ENCODE measurements around the gene LPIN1. TPM values are rescaled to one million over a fixed set of nuclear protein-coding genes. Genes with fewer than 3 reads are reported as not detected.

LPIN1 gene
- total and polyA plus RNA-seq, 10 donors: 12.3 to 55.7 (median 34.8) TPM

DNA sequence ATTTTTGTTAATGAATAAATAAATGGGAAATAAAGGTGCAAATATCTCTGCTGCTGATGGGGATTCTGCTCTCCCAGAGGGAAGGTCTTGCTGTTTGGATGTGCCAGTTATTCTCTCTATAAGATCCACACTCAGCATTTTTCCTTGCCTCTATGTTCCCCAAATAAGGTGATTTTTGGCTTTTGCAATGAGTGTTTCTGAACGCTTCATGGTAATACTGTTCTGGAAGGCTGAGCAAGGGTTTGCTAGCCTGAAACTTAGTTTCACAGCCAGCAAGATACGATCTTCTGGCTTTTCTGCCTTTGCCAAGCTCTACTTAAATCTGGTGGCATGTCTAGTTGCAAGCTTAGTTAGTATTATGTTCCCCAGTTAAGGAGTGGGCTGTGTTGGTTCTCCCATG, 114.6 kb downstream of the LPIN1 start:
- no peak overlapping the region for H3K4me3 ChIP-seq
- no peak for TF ChIP-seq POLR2AphosphoS5 (IDR thresholded peaks at IDR 0.05)
- TF ChIP-seq, protein P1, sequence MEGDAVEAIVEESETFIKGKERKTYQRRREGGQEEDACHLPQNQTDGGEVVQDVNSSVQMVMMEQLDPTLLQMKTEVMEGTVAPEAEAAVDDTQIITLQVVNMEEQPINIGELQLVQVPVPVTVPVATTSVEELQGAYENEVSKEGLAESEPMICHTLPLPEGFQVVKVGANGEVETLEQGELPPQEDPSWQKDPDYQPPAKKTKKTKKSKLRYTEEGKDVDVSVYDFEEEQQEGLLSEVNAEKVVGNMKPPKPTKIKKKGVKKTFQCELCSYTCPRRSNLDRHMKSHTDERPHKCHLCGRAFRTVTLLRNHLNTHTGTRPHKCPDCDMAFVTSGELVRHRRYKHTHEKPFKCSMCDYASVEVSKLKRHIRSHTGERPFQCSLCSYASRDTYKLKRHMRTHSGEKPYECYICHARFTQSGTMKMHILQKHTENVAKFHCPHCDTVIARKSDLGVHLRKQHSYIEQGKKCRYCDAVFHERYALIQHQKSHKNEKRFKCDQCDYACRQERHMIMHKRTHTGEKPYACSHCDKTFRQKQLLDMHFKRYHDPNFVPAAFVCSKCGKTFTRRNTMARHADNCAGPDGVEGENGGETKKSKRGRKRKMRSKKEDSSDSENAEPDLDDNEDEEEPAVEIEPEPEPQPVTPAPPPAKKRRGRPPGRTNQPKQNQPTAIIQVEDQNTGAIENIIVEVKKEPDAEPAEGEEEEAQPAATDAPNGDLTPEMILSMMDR (IDR thresholded peaks at IDR 0.05 in 8 of 11, conservative IDR thresholded peaks at IDR 0.05 in 3 of 11): no peak
- TF ChIP-seq POLR2A (IDR thresholded peaks at IDR 0.05): no peak
- intact Hi-C loops (cut with DNase I; ENCODE audit: low total_unique reads): no loop called here
- H3K9me3 ChIP-seq: peaks cover 0 to 22% (median 10%) of the 10 kb centered on the region in 8 donors
- no peak for DNase-seq
- no peaks in the 10 kb centered on the region for H3K27me3 ChIP-seq (replicated peaks in 1 of 7)
- H3K27ac ChIP-seq: no peak overlapping the region
- H3K36me3 ChIP-seq: no peaks in the 10 kb centered on the region
- WGBS, 5 donors: 57 to 76% (median 66%) methylated on average over 2 of the region's 2 CpGs
- peaks cover 9 to 66% (median 37%) of the 10 kb centered on the region in 6 donors for H3K4me1 ChIP-seq

DNA sequence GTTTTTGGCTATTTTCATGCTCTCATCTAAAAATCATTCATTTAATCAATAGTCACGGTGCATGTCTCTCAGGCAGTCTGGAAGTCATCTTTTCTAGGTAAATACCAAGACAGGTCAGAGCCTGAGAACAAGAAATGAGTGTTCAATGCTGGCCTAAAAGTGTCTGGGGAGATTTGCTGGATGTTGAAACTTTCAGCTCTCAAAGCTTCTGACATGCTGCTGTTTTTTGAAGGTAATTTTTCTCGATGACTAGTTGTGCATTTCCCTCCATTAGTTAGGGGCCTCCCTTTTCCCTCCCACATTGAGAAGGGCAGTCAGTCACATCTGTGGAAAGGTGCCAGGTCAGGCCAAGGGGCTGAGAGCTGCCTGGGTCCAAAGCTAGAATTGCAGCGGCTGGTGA, 115.6 kb downstream of the LPIN1 start:
- peak; percentile 16 for DNase-seq
- no peaks in the 10 kb centered on the region for H3K36me3 ChIP-seq
- intact Hi-C loops (cut with DNase I; ENCODE audit: low total_unique reads): no loop called here

DNA sequence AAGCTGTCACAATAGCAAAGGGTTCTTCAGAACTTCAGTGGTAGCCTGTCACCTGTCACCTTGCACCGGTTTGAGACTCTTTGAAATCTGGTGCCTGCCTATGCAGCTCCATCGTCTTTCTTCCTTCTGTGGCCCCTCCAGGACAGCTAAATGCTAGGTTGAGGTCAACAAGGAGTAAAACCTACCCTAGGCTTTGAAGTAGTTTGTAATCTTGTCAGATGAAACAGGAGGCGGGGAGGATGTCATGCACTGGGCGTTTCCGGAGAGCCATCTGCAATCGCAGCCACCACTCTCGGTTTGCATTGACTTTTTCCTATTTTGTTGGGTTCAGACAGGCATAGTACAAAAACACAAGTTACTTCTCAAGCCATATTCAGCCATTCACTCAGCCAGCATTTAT, 116.7 kb downstream of the LPIN1 start:
- TF ChIP-seq, protein P1 (IDR thresholded peaks at IDR 0.05 in 8 of 11, conservative IDR thresholded peaks at IDR 0.05 in 3 of 11): no peak
- TF ChIP-seq POLR2AphosphoS5 (IDR thresholded peaks at IDR 0.05) (no peak), POLR2A (IDR thresholded peaks at IDR 0.05) (no peak)
- peak overlapping the region in 2 of 8 donors; percentile 35 to 42 for H3K27ac ChIP-seq
- 45 to 59% (median 52%) methylated on average over 7 of the region's 7 CpGs for WGBS, 5 donors
- H3K9me3 ChIP-seq: peaks cover 0 to 21% (median 10%) of the 10 kb centered on the region in 8 donors
- peaks cover 9 to 63% (median 34%) of the 10 kb centered on the region in 6 donors for H3K4me1 ChIP-seq
- peak overlapping the region in 1 of 8 donors; percentile 48 for H3K4me3 ChIP-seq
- intact Hi-C loops (cut with DNase I; ENCODE audit: low total_unique reads): no loop called here
- H3K27me3 ChIP-seq (replicated peaks in 1 of 7): no peaks in the 10 kb centered on the region
- DNase-seq: peak; percentile 62
- no peaks in the 10 kb centered on the region for H3K36me3 ChIP-seq

More for the DNA sequence above, 115.6 kb downstream of the LPIN1 start:
- TF ChIP-seq POLR2A (IDR thresholded peaks at IDR 0.05) (no peak), POLR2AphosphoS5 (IDR thresholded peaks at IDR 0.05) (no peak)
- TF ChIP-seq, protein P1 (IDR thresholded peaks at IDR 0.05 in 8 of 11, conservative IDR thresholded peaks at IDR 0.05 in 3 of 11): no peak
- Histone ChIP-seq H3K27me3 (replicated peaks in 1 of 7) (no peaks in the 10 kb centered on the region), H3K9me3 (peaks cover 0 to 22% (median 10%) of the 10 kb centered on the region in 8 donors), H3K27ac (no peak overlapping the region), H3K4me1 (peaks cover 9 to 63% (median 34%) of the 10 kb centered on the region in 6 donors), H3K4me3 (no peak overlapping the region)
- WGBS, 5 donors: 67 to 86% (median 80%) methylated on average over 3 of the region's 3 CpGs

DNA sequence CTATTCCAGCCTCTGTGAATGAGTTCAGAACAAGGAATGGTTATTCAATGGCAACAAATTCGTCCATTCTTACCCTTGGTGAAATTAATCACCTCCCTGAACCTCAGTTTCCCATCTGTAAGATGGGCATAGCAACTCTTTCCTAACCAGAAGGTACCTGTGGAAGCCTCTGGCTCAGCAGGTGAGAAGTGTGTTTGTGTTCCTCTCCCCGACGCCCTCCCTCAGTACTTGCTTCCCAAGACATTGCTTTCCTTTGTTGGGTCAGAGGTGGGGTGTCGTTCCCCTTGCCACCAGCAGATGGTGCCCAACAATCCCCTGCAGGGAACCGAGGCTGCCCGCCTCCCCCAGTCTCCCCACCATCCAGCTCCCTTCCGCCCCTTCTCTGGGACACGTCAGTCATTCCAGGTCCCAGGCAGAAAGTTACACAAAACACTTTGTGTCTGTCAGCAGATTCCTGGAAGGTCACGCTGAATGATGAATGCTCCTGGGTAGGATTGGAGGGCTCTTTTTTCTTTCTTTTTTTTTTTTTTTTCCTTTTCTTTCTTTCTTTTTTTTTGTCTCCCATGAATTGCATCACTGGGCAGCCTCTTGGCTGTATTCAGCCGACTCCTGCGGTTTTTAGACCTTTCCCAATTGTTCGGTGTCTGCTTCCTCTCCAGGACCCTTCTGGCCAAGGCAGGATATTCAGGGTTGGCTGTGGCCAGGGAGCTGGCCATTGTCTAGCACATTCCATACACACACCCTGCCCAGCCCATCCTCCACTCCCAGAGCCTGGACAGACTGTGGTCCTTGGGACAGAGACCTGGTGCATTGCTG, 117.3 kb downstream of the LPIN1 start:
- peak overlapping the region in 2 of 8 donors; percentile 7 to 48 for H3K4me3 ChIP-seq
- TF ChIP-seq POLR2A (IDR thresholded peaks at IDR 0.05): no peak
- TF ChIP-seq, protein P1 (IDR thresholded peaks at IDR 0.05 in 8 of 11, conservative IDR thresholded peaks at IDR 0.05 in 3 of 11): peak; percentile 82 to 97 (median 95)
- peak in 1 of 3 donors; percentile 57 for TF ChIP-seq POLR2AphosphoS5 (IDR thresholded peaks at IDR 0.05)
- 7 to 11% (median 10%) methylated on average over 12 of the region's 12 CpGs for WGBS, 5 donors
- H3K4me1 ChIP-seq: peaks cover 9 to 62% (median 34%) of the 10 kb centered on the region in 6 donors
- peak; percentile 90 for DNase-seq
- no peaks in the 10 kb centered on the region for H3K36me3 ChIP-seq
- H3K27ac ChIP-seq: peak overlapping the region in 4 of 8 donors; percentile 7 to 42 (median 30)
- intact Hi-C loops (cut with DNase I; ENCODE audit: low total_unique reads): no loop called here
- no peaks in the 10 kb centered on the region for H3K27me3 ChIP-seq (replicated peaks in 1 of 7)
- H3K9me3 ChIP-seq: peaks cover 0 to 14% (median 5%) of the 10 kb centered on the region in 8 donors
